ENCODE results near the gene CTTNBP2NL.

DNA sequence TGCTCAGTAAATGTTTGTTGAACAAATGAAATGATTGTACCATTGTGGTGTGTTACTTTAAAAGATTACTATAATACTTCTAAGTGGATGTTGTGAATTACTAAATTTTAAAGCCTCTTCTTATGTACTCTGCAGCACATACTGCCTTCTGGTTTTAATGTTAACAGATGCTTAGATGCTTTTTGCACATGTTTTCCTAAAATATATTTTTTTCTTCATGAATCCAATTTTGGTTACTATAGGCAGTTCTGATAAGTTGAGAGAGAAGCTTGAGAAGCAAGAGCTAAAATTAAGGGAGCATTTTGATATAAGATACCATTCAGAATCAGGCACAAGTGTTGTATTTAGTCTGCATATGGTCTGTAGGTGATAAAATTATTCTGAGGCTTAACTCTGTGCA, 21.3 kb downstream of the CTTNBP2NL start:
- TF ChIP-seq ZNF274 (IDR thresholded peaks at IDR 0.05; ENCODE audit: low read depth, low read length) (no peak), YY1 (IDR thresholded peaks at IDR 0.05; ENCODE audit: insufficient read depth, insufficient read length) (no peak), SUZ12 (IDR thresholded peaks at IDR 0.05; ENCODE audit: extremely low read depth, insufficient read depth, insufficient read length) (no peak)
